Osteocyte (in vitro differentiated cells): ENCODE results near the gene TRIM51. TPM values are rescaled to one million over a fixed set of nuclear protein-coding genes. Genes with fewer than 3 reads are reported as not detected.

ENCODE experiments used
- DNase-seq: peaks from one replicate; pipeline ENCODE4 v3.0.0; 2021; ENCODE audit warnings: mixed read lengths; ENCODE audit not compliant: unreplicated experiment; ENCODE audit errors: extremely low spot score
- H3K27ac Mint-ChIP-seq: one replicate; pipeline ENCODE4 v1.8.0; 2021; ENCODE audit warnings: mild to moderate bottlenecking, mixed read lengths; ENCODE audit not compliant: unreplicated experiment
- H3K27me3 Mint-ChIP-seq: one replicate; pipeline ENCODE4 v1.8.0; 2021; ENCODE audit warnings: mixed read lengths; ENCODE audit not compliant: unreplicated experiment
- H3K36me3 Mint-ChIP-seq: one replicate; pipeline ENCODE4 v1.8.0; 2021; ENCODE audit warnings: mixed read lengths; ENCODE audit not compliant: unreplicated experiment
- H3K4me1 Mint-ChIP-seq: one replicate; pipeline ENCODE4 v1.8.0; 2021; ENCODE audit warnings: mixed read lengths; ENCODE audit not compliant: unreplicated experiment
- H3K4me3 Mint-ChIP-seq: one replicate; pipeline ENCODE4 v1.8.0; 2021; ENCODE audit warnings: mild to moderate bottlenecking, moderate library complexity, mixed read lengths; ENCODE audit not compliant: unreplicated experiment
- H3K9me3 Mint-ChIP-seq: one replicate; pipeline ENCODE4 v1.8.0; 2021; ENCODE audit warnings: mixed read lengths; ENCODE audit not compliant: unreplicated experiment
- CTCF ChIP-seq: fragments of 200-600 bp; sonication (generic); IDR thresholded peaks from 2 replicates; pipeline ENCODE4 v1.5.0; 2021; ENCODE audit warnings: antibody characterized with exemption, mild to moderate bottlenecking, moderate library complexity
- total RNA-seq: library from RNA; stranded (reverse); gene quantifications from 2 replicates; pipeline ENCODE4 v1.2.1, GENCODE V29; 2021

Gene TRIM51
- total RNA-seq, 1 donor from 2014 or later, result not detected

- Mint-ChIP-seq H3K27me3 (no peaks in the 10 kb centered on the region), H3K27ac (no peak within 1 kb of the TSS), H3K36me3 (no peaks in the 10 kb centered on the region), H3K4me3 (no peak within 1 kb of the TSS), H3K9me3 (peaks cover 17% of the 10 kb centered on the region), H3K4me1 (no peaks in the 10 kb centered on the region)
- DNase-seq, result no peak
- TF ChIP-seq CTCF, result no peak
Observed at GRCh38 chr11:55936300-55936699, 53.2 kb downstream of the TRIM51 start, which contains the start of gene OR5I1. OR5I1 (minus strand) TSS chr11:55936400; CDS start chr11:55936400, 0 bp downstream.

Other genes with a start within 250 kb of the TRIM51 start
- gene OR4P4, start 248.2 kb upstream of the TRIM51 start, total RNA-seq, result not detected in 2 replicates
- gene OR4S2, start 235.0 kb upstream of the TRIM51 start, total RNA-seq, result not detected in 2 replicates
- not detected in 2 replicates for gene OR4C6, start 221.1 kb upstream of the TRIM51 start, total RNA-seq
- gene OR5D13, start 109.9 kb upstream of the TRIM51 start, total RNA-seq, result not detected in 2 replicates
- gene OR5D14, start 87.7 kb upstream of the TRIM51 start, total RNA-seq, result not detected in 2 replicates
- gene OR5L1, start 71.9 kb upstream of the TRIM51 start, total RNA-seq, result not detected in 2 replicates
- not detected in 2 replicates for gene OR5D18, start 63.7 kb upstream of the TRIM51 start, total RNA-seq
- gene OR5L2, start 56.1 kb upstream of the TRIM51 start, total RNA-seq, result not detected in 2 replicates
- gene OR5D16, start 44.5 kb upstream of the TRIM51 start, total RNA-seq, result not detected in 2 replicates
- gene OR5W2, start 31.3 kb downstream of the TRIM51 start, total RNA-seq, result not detected in 2 replicates
- not detected in 2 replicates for gene OR5I1, start 53.1 kb downstream of the TRIM51 start, total RNA-seq
- not detected in 2 replicates for gene OR10AG1, start 86.6 kb downstream of the TRIM51 start, total RNA-seq
- not detected in 2 replicates for gene OR5F1, start 111.3 kb downstream of the TRIM51 start, total RNA-seq
- gene OR5AS1, start 144.4 kb downstream of the TRIM51 start, total RNA-seq, result not detected in 2 replicates
- not detected in 2 replicates for gene OR8I2, start 210.0 kb downstream of the TRIM51 start, total RNA-seq
- gene OR8H2, start 220.4 kb downstream of the TRIM51 start, total RNA-seq, result not detected in 2 replicates
- not detected in 2 replicates for gene OR8H3, start 239.1 kb downstream of the TRIM51 start, total RNA-seq